Stomach (tissue), 9 donors: Measurements from ENCODE around the gene GDF7. TPM values are rescaled to one million over a fixed set of nuclear protein-coding genes. Genes with fewer than 3 reads are reported as not detected.
A peak's percentile ranks its signal among the peaks of the same experiment; 100 is the strongest.

Experiments
- DNase-seq, 2 donors: peaks; one replicate each; pipeline versions ENCODE4 v3.0.0 to v3.0.0-alpha.2; 2013 to 2019
- H3K27ac ChIP-seq, 5 donors: fragments of 200-600 bp in 4 of 5; sonication (generic) in 4 of 5; one replicate each; pipeline ENCODE4 v1.5.1; 2013 to 2019; ENCODE audit warnings: mild to moderate bottlenecking in 1 of 5, moderate library complexity in 1 of 5
- H3K27me3 ChIP-seq, 3 donors: fragments of 200-600 bp; sonication (generic); one replicate each; pipeline ENCODE4 v1.5.1; 2017 to 2019; ENCODE audit warnings: mixed run types in 1 of 3
- H3K36me3 ChIP-seq, 4 donors: fragments of 200-600 bp; sonication (generic); 1 replicate in 3 of 4; 2 replicates in 1 of 4; pipeline ENCODE4 v1.5.1; 2016 to 2019
- H3K4me1 ChIP-seq, 4 donors: fragments of 200-600 bp; sonication (generic); one replicate each; pipeline ENCODE4 v1.5.1; 2016 to 2019
- H3K4me3 ChIP-seq, 4 donors: fragments of 200-600 bp; sonication (generic) in 3 of 4; one replicate each; pipeline ENCODE4 v1.5.1; 2016 to 2019; ENCODE audit warnings: mild to moderate bottlenecking in 1 of 4
- H3K9me3 ChIP-seq, 4 donors: fragments of 200-600 bp; sonication (generic); one replicate each; pipeline ENCODE4 v1.5.1; 2016 to 2019
- CTCF ChIP-seq, 7 experiments: fragments of 450-650 bp in 4 of 7; fragments of 200-600 bp in 3 of 7; sonication (generic) in 3 of 7; IDR thresholded peaks; one replicate each; pipeline ENCODE4 v1.5.1; 2016 to 2019; ENCODE audit warnings: antibody characterized with exemption in 7 of 7, control low read depth in 2 of 7, mild to moderate bottlenecking in 1 of 7
- EP300 ChIP-seq: sonication (generic); formaldehyde crosslinking; IDR thresholded peaks from one replicate; pipeline ENCODE4 v1.6.1; 2017; ENCODE audit warnings: antibody characterized with exemption
- POLR2A ChIP-seq, 4 donors: fragments of 450-650 bp; IDR thresholded peaks; one replicate each; pipeline ENCODE4 v1.6.1; 2016; ENCODE audit warnings: antibody characterized with exemption in 4 of 4, control low read depth in 2 of 4, mild to moderate bottlenecking in 1 of 4, moderate library complexity in 1 of 4
- POLR2AphosphoS5 ChIP-seq, 3 donors: sonication (generic); formaldehyde crosslinking; IDR thresholded peaks; one replicate each; pipeline ENCODE4 v1.6.1; 2016; ENCODE audit warnings: antibody characterized with exemption in 3 of 3
- WGBS, 5 donors: extraction: QIAGEN DNeasy Blood & Tissue Kit in 3 of 5; methylation state at CpG; one replicate each; pipeline versions ENCODE4 v1.1.5 to v1.1.7; 2013 to 2018; 5-methylcytosine and 5-hydroxymethylcytosine counted together
- intact Hi-C: fragments of 100-400 bp; cut with DNase I; formaldehyde crosslinking; loops from one replicate; pipeline ENCODE4 v1.15.1; 2023; ENCODE audit warnings: low total_unique reads
- polyA plus RNA-seq, 3 donors: library from polyadenylated mRNA; stranded (reverse); fragments of 200-250 nt; gene quantifications; one replicate each; pipeline ENCODE4 v1.2.3, GENCODE V29; 2013
- total RNA-seq, 5 donors: library from RNA; depleted of rRNA; stranded (reverse); fragments of >200 nt; gene quantifications; one replicate each; pipeline versions ENCODE4 v1.1.0 to v1.2.3, GENCODE V29; 2014 to 2016
- donor health status: healthy with polysubstance abuse.
- donor health status: Bipolar disorder and iron deficiency.
- donor health status: healthy.

GDF7 gene
- total and polyA plus RNA-seq, 8 donors: 0.10 to 1.3 (median 0.37) TPM; not detected in 3

GRCh38 chr2:20682167-20682920 is 15.4 kb downstream of the GDF7 start:
- Histone ChIP-seq H3K4me3 (no peak overlapping the region), H3K27ac (no peak overlapping the region), H3K36me3 (peaks cover 9 to 60% (median 41%) of the 10 kb centered on the region in 4 donors), H3K4me1 (peaks cover 0 to 5% (median 0%) of the 10 kb centered on the region in 4 donors), H3K9me3 (no peaks in the 10 kb centered on the region), H3K27me3 (no peaks in the 10 kb centered on the region)
- TF ChIP-seq POLR2A (IDR thresholded peaks at IDR 0.05) (no peak), CTCF (IDR thresholded peaks at IDR 0.05) (peak in 5 of 7 experiments; percentile 21 to 43 (median 28)), EP300 (no peak), POLR2AphosphoS5 (IDR thresholded peaks at IDR 0.05) (no peak)
- intact Hi-C loops: no loop called here
- DNase-seq: no peak
- 60 to 80% (median 72%) methylated on average over 7 of the region's 7 CpGs for WGBS, 5 donors

GRCh38 chr2:20684581-20685063 is 17.7 kb downstream of the GDF7 start:
- H3K36me3 ChIP-seq: peaks cover 9 to 64% (median 49%) of the 10 kb centered on the region in 4 donors
- no peak overlapping the region for H3K27ac ChIP-seq
- TF ChIP-seq POLR2A (IDR thresholded peaks at IDR 0.05) (no peak), POLR2AphosphoS5 (IDR thresholded peaks at IDR 0.05) (no peak), EP300 (no peak), CTCF (IDR thresholded peaks at IDR 0.05) (no peak)
- WGBS, 5 donors: 73 to 82% (median 78%) methylated on average over 6 of the region's 6 CpGs
- H3K4me3 ChIP-seq: no peak overlapping the region
- intact Hi-C loops: no loop called here
- H3K27me3 ChIP-seq: no peaks in the 10 kb centered on the region
- H3K9me3 ChIP-seq: no peaks in the 10 kb centered on the region
- peaks cover 0 to 4% (median 0%) of the 10 kb centered on the region in 4 donors for H3K4me1 ChIP-seq
- DNase-seq: no peak

- Histone ChIP-seq H3K9me3 (no peaks in the 10 kb centered on the region), H3K4me1 (peaks cover 0 to 17% (median 4%) of the 10 kb centered on the region in 4 donors), H3K27me3 (no peaks in the 10 kb centered on the region), H3K27ac (no peak overlapping the region), H3K4me3 (no peak overlapping the region), H3K36me3 (peaks cover 7 to 54% (median 36%) of the 10 kb centered on the region in 4 donors)
- intact Hi-C loops: no loop called here
- no peak for DNase-seq
- WGBS, 5 donors: 93 to 99% (median 97%) methylated on average over 4 of the region's 4 CpGs
- TF ChIP-seq POLR2AphosphoS5 (IDR thresholded peaks at IDR 0.05) (no peak), CTCF (IDR thresholded peaks at IDR 0.05) (no peak), EP300 (no peak), POLR2A (IDR thresholded peaks at IDR 0.05) (no peak)
Measured at GRCh38 chr2:20687260-20687832, 20.4 kb downstream of the GDF7 start.

GRCh38 chr2:20689428-20690264 is 22.7 kb downstream of the GDF7 start:
- Histone ChIP-seq H3K27ac (peak overlapping the region; percentile 69 to 91 (median 83)), H3K4me3 (no peak overlapping the region), H3K27me3 (no peaks in the 10 kb centered on the region), H3K9me3 (no peaks in the 10 kb centered on the region), H3K36me3 (peaks cover 7 to 56% (median 34%) of the 10 kb centered on the region in 4 donors), H3K4me1 (peaks cover 0 to 17% (median 4%) of the 10 kb centered on the region in 4 donors)
- DNase-seq: peak in 1 of 2 donors; percentile 59
- peak in 2 of 3 donors; percentile 44 to 63 for TF ChIP-seq POLR2AphosphoS5 (IDR thresholded peaks at IDR 0.05)
- TF ChIP-seq POLR2A (IDR thresholded peaks at IDR 0.05): no peak
- intact Hi-C loops: no loop called here
- 35 to 74% (median 58%) methylated on average over 11 of the region's 11 CpGs for WGBS, 5 donors
